Measurements from ENCODE around the gene FABP3. TPM values are rescaled to one million over a fixed set of nuclear protein-coding genes. Genes with fewer than 3 reads are reported as not detected.

The FABP3 gene
- total and polyA plus RNA-seq, 2 of the 13 experiments (the other 11 are each of a cell fraction or from before 2014, with no cell fraction given) = 0.21 to 0.24 TPM

GRCh38 chr1:31408788-31409318, 36.0 kb upstream of the FABP3 start (continued):
- TF ChIP-seq KIAA2018 (CRISPR knock-in tag; IDR thresholded peaks at IDR 0.05; ENCODE audit: borderline replicate concordance) (no peak), DNMT1 (CRISPR knock-in tag; IDR thresholded peaks at IDR 0.05) (no peak), ZNF468 (CRISPR knock-in tag; IDR thresholded peaks at IDR 0.05) (no peak), AKAP8 (CRISPR knock-in tag; IDR thresholded peaks at IDR 0.05) (no peak), ZNF781 (CRISPR knock-in tag; IDR thresholded peaks at IDR 0.05; ENCODE audit: borderline replicate concordance, not compliant biosample characterization) (no peak)
- TF ChIP-seq, protein P1, sequence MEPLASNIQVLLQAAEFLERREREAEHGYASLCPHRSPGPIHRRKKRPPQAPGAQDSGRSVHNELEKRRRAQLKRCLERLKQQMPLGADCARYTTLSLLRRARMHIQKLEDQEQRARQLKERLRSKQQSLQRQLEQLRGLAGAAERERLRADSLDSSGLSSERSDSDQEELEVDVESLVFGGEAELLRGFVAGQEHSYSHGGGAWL (CRISPR knock-in tag; IDR thresholded peaks at IDR 0.05) = no peak
